Gastrocnemius medialis (tissue), 4 donors: ENCODE data around the gene CDC42BPA.

Source experiments
- POLR2A ChIP-seq, 2 donors: fragments of 450-650 bp; IDR thresholded peaks; one replicate each; pipeline ENCODE4 v1.6.1; 2017; ENCODE audit warnings: antibody characterized with exemption in 2 of 2, mild to moderate bottlenecking in 2 of 2, moderate library complexity in 2 of 2
- TF ChIP-seq, protein P1 (sequence below), 5 experiments: fragments of 450-650 bp in 3 of 5; fragments of 200-600 bp in 2 of 5; sonication (generic) in 2 of 5; IDR thresholded peaks in 4 of 5; conservative IDR thresholded peaks in 1 of 5; 1 replicate in 4 of 5; 2 replicates in 1 of 5; pipeline ENCODE4 v1.5.1; 2016 to 2019; ENCODE audit warnings: antibody characterized with exemption in 5 of 5, mild to moderate bottlenecking in 3 of 5, moderate library complexity in 3 of 5

- TF ChIP-seq POLR2A (IDR thresholded peaks at IDR 0.05) = no peak
- TF ChIP-seq, protein P1, sequence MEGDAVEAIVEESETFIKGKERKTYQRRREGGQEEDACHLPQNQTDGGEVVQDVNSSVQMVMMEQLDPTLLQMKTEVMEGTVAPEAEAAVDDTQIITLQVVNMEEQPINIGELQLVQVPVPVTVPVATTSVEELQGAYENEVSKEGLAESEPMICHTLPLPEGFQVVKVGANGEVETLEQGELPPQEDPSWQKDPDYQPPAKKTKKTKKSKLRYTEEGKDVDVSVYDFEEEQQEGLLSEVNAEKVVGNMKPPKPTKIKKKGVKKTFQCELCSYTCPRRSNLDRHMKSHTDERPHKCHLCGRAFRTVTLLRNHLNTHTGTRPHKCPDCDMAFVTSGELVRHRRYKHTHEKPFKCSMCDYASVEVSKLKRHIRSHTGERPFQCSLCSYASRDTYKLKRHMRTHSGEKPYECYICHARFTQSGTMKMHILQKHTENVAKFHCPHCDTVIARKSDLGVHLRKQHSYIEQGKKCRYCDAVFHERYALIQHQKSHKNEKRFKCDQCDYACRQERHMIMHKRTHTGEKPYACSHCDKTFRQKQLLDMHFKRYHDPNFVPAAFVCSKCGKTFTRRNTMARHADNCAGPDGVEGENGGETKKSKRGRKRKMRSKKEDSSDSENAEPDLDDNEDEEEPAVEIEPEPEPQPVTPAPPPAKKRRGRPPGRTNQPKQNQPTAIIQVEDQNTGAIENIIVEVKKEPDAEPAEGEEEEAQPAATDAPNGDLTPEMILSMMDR (IDR thresholded peaks at IDR 0.05 in 4 of 5, conservative IDR thresholded peaks at IDR 0.05 in 1 of 5) = no peak
Observed at GRCh38 chr1:226987179-226987536, 331.1 kb downstream of the CDC42BPA start.
